ENCODE measurements around the gene USP17L21. TPM values are rescaled to one million over a fixed set of nuclear protein-coding genes. Genes with fewer than 3 reads are reported as not detected.
"Not testable (repeated sequence)": the region's sequence is repeated elsewhere in the genome, so short reads cannot be mapped to it uniquely, and the experiment has no call there.

The USP17L21 gene, protein sequence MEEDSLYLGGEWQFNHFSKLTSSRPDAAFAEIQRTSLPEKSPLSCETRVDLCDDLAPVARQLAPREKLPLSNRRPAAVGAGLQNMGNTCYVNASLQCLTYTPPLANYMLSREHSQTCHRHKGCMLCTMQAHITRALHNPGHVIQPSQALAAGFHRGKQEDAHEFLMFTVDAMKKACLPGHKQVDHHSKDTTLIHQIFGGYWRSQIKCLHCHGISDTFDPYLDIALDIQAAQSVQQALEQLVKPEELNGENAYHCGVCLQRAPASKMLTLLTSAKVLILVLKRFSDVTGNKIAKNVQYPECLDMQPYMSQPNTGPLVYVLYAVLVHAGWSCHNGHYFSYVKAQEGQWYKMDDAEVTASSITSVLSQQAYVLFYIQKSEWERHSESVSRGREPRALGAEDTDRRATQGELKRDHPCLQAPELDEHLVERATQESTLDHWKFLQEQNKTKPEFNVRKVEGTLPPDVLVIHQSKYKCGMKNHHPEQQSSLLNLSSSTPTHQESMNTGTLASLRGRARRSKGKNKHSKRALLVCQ
- not detected in 2 replicates for total RNA-seq (2014; rRNA removed; shearing (Covaris generic))
- polyA plus RNA-seq (2015; cell fraction: cytosol; rRNA removed) = not detected in 2 replicates
- not detected in 2 replicates for polyA plus RNA-seq (2015; cell fraction: nucleus; rRNA removed)

GRCh38 chr4:9262572-9262971 is at the start of gene USP17L21:
TSS of gene USP17L21 (plus strand) at chr4:9262872. CDS start at chr4:9262872, 0 bp downstream.
- not testable (repeated sequence) for DNase-seq (ENCODE audit: low read depth)

GRCh38 chr4:9214701-9215100 is 48.0 kb upstream of the USP17L21 start:
- DNase-seq (ENCODE audit: low read depth) = not testable (repeated sequence)

DNA sequence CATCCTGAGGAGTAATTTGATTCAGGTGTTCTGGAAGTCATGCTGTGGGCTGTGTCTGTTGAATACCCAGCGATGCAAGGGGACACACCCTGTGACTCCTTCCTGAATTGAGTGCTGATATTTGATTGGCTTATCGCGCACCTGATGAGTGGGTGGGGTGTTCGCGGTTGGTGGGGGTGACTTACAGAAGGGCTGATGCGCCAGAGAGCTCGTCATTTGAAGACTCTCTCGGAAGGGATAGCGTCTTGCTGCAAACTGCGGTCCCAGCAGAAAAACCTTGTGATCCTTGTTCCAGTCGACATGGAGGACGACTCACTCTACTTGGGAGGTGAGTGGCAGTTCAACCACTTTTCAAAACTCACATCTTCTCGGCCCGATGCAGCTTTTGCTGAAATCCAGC is 47.6 kb upstream of the USP17L21 start, which contains the start of gene USP17L11:
Gene USP17L11, plus strand, starts transcription at position 301 of the 400 bp plus-strand sequence. Its CDS starts 0 bp downstream, at position 301.
- DNase-seq (ENCODE audit: low read depth) = not testable (repeated sequence)

DNA sequence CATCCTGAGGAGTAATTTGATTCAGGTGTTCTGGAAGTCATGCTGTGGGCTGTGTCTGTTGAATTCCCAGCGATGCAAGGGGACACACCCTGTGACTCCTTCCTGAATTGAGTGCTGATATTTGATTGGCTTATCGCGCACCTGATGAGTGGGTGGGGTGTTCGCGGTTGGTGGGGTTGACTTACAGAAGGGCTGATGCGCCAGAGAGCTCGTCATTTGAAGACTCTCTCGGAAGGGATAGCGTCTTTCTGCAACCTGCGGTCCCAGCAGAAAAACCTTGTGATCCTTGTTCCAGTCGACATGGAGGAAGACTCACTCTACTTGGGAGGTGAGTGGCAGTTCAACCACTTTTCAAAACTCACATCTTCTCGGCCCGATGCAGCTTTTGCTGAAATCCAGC is 42.8 kb upstream of the USP17L21 start, which contains the start of gene USP17L12:
Gene USP17L12, plus strand, starts transcription at position 301 of the 400 bp plus-strand sequence. Its CDS starts 0 bp downstream, at position 301.
- not testable (repeated sequence) for DNase-seq (ENCODE audit: low read depth)

- not testable (repeated sequence) for DNase-seq (ENCODE audit: low read depth)
These were observed 38.1 kb upstream of the USP17L21 start, which contains the start of gene USP17L13 for GRCh38 chr4:9224596-9224995. TSS of gene USP17L13 (plus strand) at chr4:9224896. CDS start at chr4:9224896, 0 bp downstream.

DNA sequence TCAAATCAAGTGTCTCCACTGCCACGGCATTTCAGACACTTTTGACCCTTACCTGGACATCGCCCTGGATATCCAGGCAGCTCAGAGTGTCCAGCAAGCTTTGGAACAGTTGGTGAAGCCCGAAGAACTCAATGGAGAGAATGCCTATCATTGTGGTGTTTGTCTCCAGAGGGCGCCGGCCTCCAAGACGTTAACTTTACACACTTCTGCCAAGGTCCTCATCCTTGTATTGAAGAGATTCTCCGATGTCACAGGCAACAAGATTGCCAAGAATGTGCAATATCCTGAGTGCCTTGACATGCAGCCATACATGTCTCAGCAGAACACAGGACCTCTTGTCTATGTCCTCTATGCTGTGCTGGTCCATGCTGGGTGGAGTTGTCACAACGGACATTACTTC is 32.4 kb upstream of the USP17L21 start:
- not testable (repeated sequence) for DNase-seq (ENCODE audit: low read depth)

GRCh38 chr4:9234085-9234484 is 28.6 kb upstream of the USP17L21 start, which contains the start of gene USP17L15:
TSS of gene USP17L15 (plus strand) at chr4:9234385. CDS start at chr4:9234385, 0 bp downstream.
- DNase-seq (ENCODE audit: low read depth) = not testable (repeated sequence)

GRCh38 chr4:9238461-9238860 is 24.2 kb upstream of the USP17L21 start:
- DNase-seq (ENCODE audit: low read depth) = peak; percentile 18

DNA sequence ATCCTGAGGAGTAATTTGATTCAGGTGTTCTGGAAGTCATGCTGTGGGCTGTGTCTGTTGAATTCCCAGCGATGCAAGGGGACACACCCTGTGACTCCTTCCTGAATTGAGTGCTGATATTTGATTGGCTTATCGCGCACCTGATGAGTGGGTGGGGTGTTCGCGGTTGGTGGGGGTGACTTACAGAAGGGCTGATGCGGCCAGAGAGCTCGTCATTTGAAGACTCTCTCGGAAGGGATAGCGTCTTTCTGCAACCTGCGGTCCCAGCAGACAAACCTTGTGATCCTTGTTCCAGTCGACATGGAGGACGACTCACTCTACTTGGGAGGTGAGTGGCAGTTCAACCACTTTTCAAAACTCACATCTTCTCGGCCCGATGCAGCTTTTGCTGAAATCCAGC is 19.1 kb upstream of the USP17L21 start, which contains the start of gene USP17L17:
Gene USP17L17, plus strand, starts transcription at position 301 of the 400 bp plus-strand sequence. Its CDS starts 0 bp downstream, at position 301.
- DNase-seq (ENCODE audit: low read depth) = not testable (repeated sequence)

DNA sequence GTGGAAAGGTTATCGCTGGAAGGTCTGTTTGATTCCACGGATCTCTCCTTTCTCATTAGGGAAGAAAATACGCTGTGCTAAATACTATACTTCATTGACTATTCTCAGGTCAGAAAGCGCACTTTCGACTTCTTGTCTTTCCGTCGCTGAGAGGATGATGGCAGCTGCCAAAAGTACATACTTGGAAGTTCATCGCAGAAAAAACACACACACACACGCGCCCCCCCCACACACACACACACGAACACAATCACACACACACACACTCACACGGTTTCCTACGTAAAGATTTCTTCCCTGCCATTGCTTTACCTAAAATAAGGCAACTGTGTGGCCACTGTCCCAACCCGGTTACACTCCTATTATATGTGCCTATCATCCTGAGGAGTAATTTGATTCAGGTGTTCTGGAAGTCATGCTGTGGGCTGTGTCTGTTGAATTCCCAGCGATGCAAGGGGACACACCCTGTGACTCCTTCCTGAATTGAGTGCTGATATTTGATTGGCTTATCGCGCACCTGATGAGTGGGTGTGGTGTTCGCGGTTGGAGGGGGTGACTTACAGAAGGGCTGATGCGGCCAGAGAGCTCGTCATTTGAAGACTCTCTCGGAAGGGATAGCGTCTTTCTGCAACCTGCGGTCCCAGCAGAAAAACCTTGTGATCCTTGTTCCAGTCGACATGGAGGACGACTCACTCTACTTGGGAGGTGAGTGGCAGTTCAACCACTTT is 14.6 kb upstream of the USP17L21 start, which contains the start of gene USP17L18:
Gene USP17L18, plus strand, starts transcription at position 678 of the 728 bp plus-strand sequence. Its CDS starts 0 bp downstream, at position 678.
- peak; percentile 0 for DNase-seq (ENCODE audit: low read depth)

DNA sequence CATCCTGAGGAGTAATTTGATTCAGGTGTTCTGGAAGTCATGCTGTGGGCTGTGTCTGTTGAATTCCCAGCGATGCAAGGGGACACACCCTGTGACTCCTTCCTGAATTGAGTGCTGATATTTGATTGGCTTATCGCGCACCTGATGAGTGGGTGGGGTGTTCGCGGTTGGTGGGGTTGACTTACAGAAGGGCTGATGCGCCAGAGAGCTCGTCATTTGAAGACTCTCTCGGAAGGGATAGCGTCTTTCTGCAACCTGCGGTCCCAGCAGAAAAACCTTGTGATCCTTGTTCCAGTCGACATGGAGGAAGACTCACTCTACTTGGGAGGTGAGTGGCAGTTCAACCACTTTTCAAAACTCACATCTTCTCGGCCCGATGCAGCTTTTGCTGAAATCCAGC is 9.6 kb upstream of the USP17L21 start, which contains the start of gene USP17L19:
Gene USP17L19, plus strand, starts transcription at position 301 of the 400 bp plus-strand sequence. Its CDS starts 0 bp downstream, at position 301.
- DNase-seq (ENCODE audit: low read depth) = not testable (repeated sequence)

- DNase-seq (ENCODE audit: low read depth) = not testable (repeated sequence)
These were observed 4.8 kb upstream of the USP17L21 start, which contains the start of gene USP17L20 for GRCh38 chr4:9257824-9258223. TSS of gene USP17L20 (plus strand) at chr4:9258124. CDS start at chr4:9258124, 0 bp downstream.

DNA sequence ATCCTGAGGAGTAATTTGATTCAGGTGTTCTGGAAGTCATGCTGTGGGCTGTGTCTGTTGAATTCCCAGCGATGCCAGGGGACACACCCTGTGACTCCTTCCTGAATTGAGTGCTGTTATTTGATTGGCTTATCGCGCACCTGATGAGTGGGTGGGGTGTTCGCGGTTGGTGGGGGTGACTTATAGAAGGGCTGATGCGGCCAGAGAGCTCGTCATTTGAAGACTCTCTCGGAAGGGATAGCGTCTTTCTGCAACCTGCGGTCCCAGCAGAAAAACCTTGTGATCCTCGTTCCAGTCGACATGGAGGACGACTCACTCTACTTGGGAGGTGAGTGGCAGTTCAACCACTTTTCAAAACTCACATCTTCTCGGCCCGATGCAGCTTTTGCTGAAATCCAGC is 4.6 kb downstream of the USP17L21 start, which contains the start of gene USP17L22:
Gene USP17L22, plus strand, starts transcription at position 301 of the 400 bp plus-strand sequence. Its CDS starts 0 bp downstream, at position 301.
- DNase-seq (ENCODE audit: low read depth) = not testable (repeated sequence)

DNA sequence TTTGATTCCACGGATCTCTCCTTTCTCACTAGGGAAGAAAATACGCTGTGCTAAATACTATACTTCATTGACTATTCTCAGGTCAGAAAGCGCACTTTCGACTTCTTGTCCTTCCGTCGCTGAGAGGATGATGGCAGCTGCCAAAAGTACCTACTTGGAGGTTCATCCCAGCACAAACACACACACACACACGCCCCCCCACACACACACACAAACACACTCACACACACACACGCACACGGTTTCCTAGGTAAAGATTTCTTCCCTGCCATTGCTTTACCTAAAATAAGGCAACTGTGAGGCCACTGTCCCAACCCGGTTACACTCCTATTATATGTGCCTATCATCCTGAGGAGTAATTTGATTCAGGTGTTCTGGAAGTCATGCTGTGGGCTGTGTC is 9.0 kb downstream of the USP17L21 start:
- DNase-seq (ENCODE audit: low read depth) = not testable (repeated sequence)

Other genes starting within 250 kb of the USP17L21 start
- not detected in 2 replicates for gene FAM90A26, start 92.5 kb upstream of the USP17L21 start, total RNA-seq (2014; rRNA removed; shearing (Covaris generic))
- gene USP17L10, start 52.2 kb upstream of the USP17L21 start, total RNA-seq (2014; rRNA removed; shearing (Covaris generic)) = not detected in 2 replicates
- gene USP17L11, start 47.5 kb upstream of the USP17L21 start, total RNA-seq (2014; rRNA removed; shearing (Covaris generic)) = not detected in 2 replicates
- not detected in 2 replicates for gene USP17L12, start 42.7 kb upstream of the USP17L21 start, total RNA-seq (2014; rRNA removed; shearing (Covaris generic))
- not detected in 2 replicates for gene USP17L13, start 38.0 kb upstream of the USP17L21 start, total RNA-seq (2014; rRNA removed; shearing (Covaris generic))
- gene USP17L15, start 28.5 kb upstream of the USP17L21 start, total RNA-seq (2014; rRNA removed; shearing (Covaris generic)) = not detected in 2 replicates
- gene USP17L17, start 19.0 kb upstream of the USP17L21 start, total RNA-seq (2014; rRNA removed; shearing (Covaris generic)) = not detected in 2 replicates
- not detected in 2 replicates for gene USP17L18, start 14.2 kb upstream of the USP17L21 start, total RNA-seq (2014; rRNA removed; shearing (Covaris generic))
- not detected in 2 replicates for gene USP17L19, start 9.5 kb upstream of the USP17L21 start, total RNA-seq (2014; rRNA removed; shearing (Covaris generic))
- not detected in 2 replicates for gene USP17L20, start 4.7 kb upstream of the USP17L21 start, total RNA-seq (2014; rRNA removed; shearing (Covaris generic))
- gene USP17L22, start 4.7 kb downstream of the USP17L21 start, total RNA-seq (2014; rRNA removed; shearing (Covaris generic)) = not detected in 2 replicates
- not detected in 2 replicates for gene USP17L24, start 62.3 kb downstream of the USP17L21 start, total RNA-seq (2014; rRNA removed; shearing (Covaris generic))
- gene USP17L25, start 67.0 kb downstream of the USP17L21 start, total RNA-seq (2014; rRNA removed; shearing (Covaris generic)) = not detected in 2 replicates
- not detected in 2 replicates for gene USP17L26, start 71.8 kb downstream of the USP17L21 start, total RNA-seq (2014; rRNA removed; shearing (Covaris generic))
- not detected in 2 replicates for gene USP17L5, start 76.5 kb downstream of the USP17L21 start, total RNA-seq (2014; rRNA removed; shearing (Covaris generic))
- gene USP17L27, start 81.3 kb downstream of the USP17L21 start, total RNA-seq (2014; rRNA removed; shearing (Covaris generic)) = not detected in 2 replicates
- gene USP17L28, start 86.0 kb downstream of the USP17L21 start, total RNA-seq (2014; rRNA removed; shearing (Covaris generic)) = not detected in 2 replicates
- not detected in 2 replicates for gene USP17L29, start 90.8 kb downstream of the USP17L21 start, total RNA-seq (2014; rRNA removed; shearing (Covaris generic))
- not detected in 2 replicates for gene USP17L30, start 100.3 kb downstream of the USP17L21 start, total RNA-seq (2014; rRNA removed; shearing (Covaris generic))
- not detected in 2 replicates for gene DEFB131A, start 181.5 kb downstream of the USP17L21 start, total RNA-seq (2014; rRNA removed; shearing (Covaris generic))

Data from HT1080 (cell line).